OCI-LY7 (cell line): Measurements from ENCODE around the gene PTPRM.

Experiments
- CTCF ChIP-seq: fragments of 200-600 bp; sonication (generic); conservative IDR thresholded peaks from 2 replicates; pipeline ENCODE4 v1.5.1; 2014; ENCODE audit warnings: mild to moderate bottlenecking, antibody characterized with exemption, low read length, moderate library complexity, mixed read lengths
- EZH2phosphoT487 ChIP-seq: fragments of 200-600 bp; sonication (generic); IDR thresholded peaks from 2 replicates; pipeline ENCODE4 v1.6.1; 2018; ENCODE audit warnings: low read depth, borderline replicate concordance, mild to moderate bottlenecking, mixed run types, antibody characterized with exemption, low read length, moderate library complexity, mixed read lengths

- TF ChIP-seq CTCF = no peak
- TF ChIP-seq EZH2phosphoT487 = no peak
Observed at GRCh38 chr18:7535436-7536205, 31.5 kb upstream of the PTPRM start.
